HEK293T (cell line): ENCODE data around the gene MTCH2.

Source experiments
- CTCF ChIA-PET: fragments of 350-600 bp; formaldehyde crosslinking; extraction: SDS; loops from one replicate; lab custom pipeline; 2021; ENCODE audit warnings: antibody characterized with exemption, inconsistent platforms; lab: Yijun Ruan, JAX
- POLR2A ChIA-PET: fragments of 350-600 bp; formaldehyde crosslinking; extraction: SDS; loops from one replicate; lab custom pipeline; 2020; ENCODE audit warnings: antibody characterized with exemption, inconsistent platforms; lab: Yijun Ruan, JAX
- DNase-seq: peaks from one replicate; pipeline ENCODE4 v3.0.0; 2012; ENCODE audit warnings: mixed read lengths; ENCODE audit errors: extremely low spot score
- ARNT ChIP-seq: fragments of 450-650 bp; IDR thresholded peaks from 2 replicates; pipeline ENCODE4 v1.6.1; 2017; ENCODE audit warnings: mild to moderate bottlenecking
- BHLHE40 ChIP-seq: fragments of 450-650 bp; IDR thresholded peaks from 2 replicates; pipeline ENCODE4 v1.6.1; 2016; ENCODE audit warnings: mild to moderate bottlenecking, moderate library complexity, borderline replicate concordance
- CTBP1 ChIP-seq: fragments of 450-650 bp; IDR thresholded peaks from 2 replicates; pipeline ENCODE4 v1.6.1; 2016; ENCODE audit warnings: borderline replicate concordance
- ELF4 ChIP-seq: fragments of 450-650 bp; IDR thresholded peaks from 2 replicates; pipeline ENCODE4 v1.6.1; 2017; ENCODE audit warnings: antibody characterized with exemption
- FOXA1 ChIP-seq: fragments of 450-650 bp; IDR thresholded peaks from 2 replicates; pipeline ENCODE4 v1.6.1; 2016; ENCODE audit warnings: mild to moderate bottlenecking
- FOXK2 ChIP-seq: fragments of 450-650 bp; IDR thresholded peaks from 2 replicates; pipeline ENCODE4 v1.6.1; 2016; ENCODE audit warnings: mild to moderate bottlenecking
- FOXM1 ChIP-seq: fragments of 450-650 bp; IDR thresholded peaks from 2 replicates; pipeline ENCODE4 v1.6.1; 2017; ENCODE audit warnings: mild to moderate bottlenecking, borderline replicate concordance
- HDGF ChIP-seq: fragments of 450-650 bp; IDR thresholded peaks from 2 replicates; pipeline ENCODE4 v1.6.1; 2017; ENCODE audit warnings: antibody characterized with exemption, borderline replicate concordance
- L3MBTL2 ChIP-seq: fragments of 450-650 bp; conservative IDR thresholded peaks from 2 replicates; pipeline ENCODE4 v1.6.1; 2016; ENCODE audit warnings: mild to moderate bottlenecking
- LEF1 ChIP-seq: fragments of 450-650 bp; IDR thresholded peaks from 2 replicates; pipeline ENCODE4 v1.6.1; 2017; ENCODE audit warnings: mild to moderate bottlenecking, borderline replicate concordance
- NFRKB ChIP-seq: fragments of 450-650 bp; IDR thresholded peaks from 2 replicates; pipeline ENCODE4 v1.6.1; 2016; ENCODE audit warnings: mild to moderate bottlenecking, moderate library complexity
- PKNOX1 ChIP-seq: fragments of 450-650 bp; IDR thresholded peaks from 2 replicates; pipeline ENCODE4 v1.6.1; 2016
- SP1 ChIP-seq: fragments of 450-650 bp; IDR thresholded peaks from 2 replicates; pipeline ENCODE4 v1.6.1; 2017
- SUZ12 ChIP-seq: fragments of 450-650 bp; IDR thresholded peaks from 2 replicates; pipeline ENCODE4 v1.6.1; 2016; ENCODE audit warnings: mild to moderate bottlenecking
- TARDBP ChIP-seq: fragments of 450-650 bp; IDR thresholded peaks from 2 replicates; pipeline ENCODE4 v1.6.1; 2016
- ZNF384 ChIP-seq: fragments of 450-650 bp; IDR thresholded peaks from 2 replicates; pipeline ENCODE4 v1.6.1; 2016

The MTCH2 gene

GRCh38 chr11:47593492-47593933 lies 48.8 kb downstream of the MTCH2 start:
- POLR2A ChIA-PET, result interaction anchor here (1.3 kb wide), 1 partner anchor 29 kb away, joined by 4 read pairs; the partner anchor contains the start of gene PTPMT1
- DNase-seq, result no peak
- TF ChIP-seq BHLHE40 (no peak), ELF4 (no peak), NFRKB (no peak), LEF1 (no peak), CTBP1 (no peak), FOXM1 (no peak), FOXA1 (no peak), ZNF384 (no peak), SP1 (no peak), TARDBP (no peak), FOXK2 (no peak)
- CTCF ChIA-PET, result no interaction called here

- ChIA-PET POLR2A (no interaction called here), CTCF (no interaction called here)
- TF ChIP-seq HDGF, result no peak
- no peak for TF ChIP-seq CTBP1
- TF ChIP-seq SUZ12, result no peak
- TF ChIP-seq TARDBP, result no peak
- TF ChIP-seq FOXK2, result no peak
- TF ChIP-seq ZNF384, result no peak
- no peak for TF ChIP-seq BHLHE40
- TF ChIP-seq PKNOX1, result no peak
- no peak for TF ChIP-seq SP1
- no peak for TF ChIP-seq FOXM1
- TF ChIP-seq NFRKB, result no peak
- TF ChIP-seq FOXA1, result no peak
- no peak for TF ChIP-seq ARNT
- no peak for TF ChIP-seq ELF4
- no peak for TF ChIP-seq LEF1
- TF ChIP-seq L3MBTL2, result no peak
- no peak for DNase-seq
Measured at GRCh38 chr11:47592970-47593369, 49.4 kb downstream of the MTCH2 start.

GRCh38 chr11:47592251-47592650 lies 50.1 kb downstream of the MTCH2 start:
- ChIA-PET CTCF (no interaction called here), POLR2A (no interaction called here)
- no peak for DNase-seq
- TF ChIP-seq L3MBTL2, result no peak
- no peak for TF ChIP-seq PKNOX1
- no peak for TF ChIP-seq HDGF
- no peak for TF ChIP-seq BHLHE40
- no peak for TF ChIP-seq FOXM1
- no peak for TF ChIP-seq SUZ12
- no peak for TF ChIP-seq SP1
- TF ChIP-seq ELF4, result no peak
- TF ChIP-seq FOXK2, result no peak
- TF ChIP-seq NFRKB, result no peak
- TF ChIP-seq TARDBP, result no peak
- no peak for TF ChIP-seq FOXA1
- no peak for TF ChIP-seq ZNF384
- no peak for TF ChIP-seq CTBP1
- TF ChIP-seq ARNT, result no peak
- TF ChIP-seq LEF1, result no peak

GRCh38 chr11:47591764-47592163 lies 50.6 kb downstream of the MTCH2 start:
- no peak for DNase-seq
- TF ChIP-seq BHLHE40, result no peak
- TF ChIP-seq FOXM1, result no peak
- TF ChIP-seq ELF4, result no peak
- TF ChIP-seq FOXA1, result no peak
- TF ChIP-seq PKNOX1, result no peak
- TF ChIP-seq SP1, result no peak
- TF ChIP-seq HDGF, result no peak
- no peak for TF ChIP-seq CTBP1
- TF ChIP-seq ARNT, result no peak
- TF ChIP-seq LEF1, result no peak
- TF ChIP-seq TARDBP, result no peak
- TF ChIP-seq ZNF384, result no peak
- no peak for TF ChIP-seq FOXK2
- TF ChIP-seq L3MBTL2, result no peak
- TF ChIP-seq SUZ12, result no peak
- POLR2A ChIA-PET, result no interaction called here
- CTCF ChIA-PET, result no interaction called here

GRCh38 chr11:47589977-47590861 lies 52.1 kb downstream of the MTCH2 start:
- TF ChIP-seq ELF4, result no peak
- TF ChIP-seq HDGF, result no peak
- TF ChIP-seq CTBP1, result no peak
- TF ChIP-seq ZNF384, result no peak
- no peak for TF ChIP-seq TARDBP
- no peak for TF ChIP-seq FOXM1
- TF ChIP-seq BHLHE40, result no peak
- no peak for TF ChIP-seq LEF1
- no peak for TF ChIP-seq FOXK2
- no peak for TF ChIP-seq FOXA1
- no peak for TF ChIP-seq SP1
- no peak for TF ChIP-seq PKNOX1
- TF ChIP-seq NFRKB, result no peak
- no peak for TF ChIP-seq L3MBTL2
- POLR2A ChIA-PET, result no interaction called here
- DNase-seq, result no peak
- CTCF ChIA-PET, result no interaction called here
